Keratinocyte (primary cell): ENCODE data around the gene RGPD5.
"Not testable (repeated sequence)": the region's sequence is repeated elsewhere in the genome, so short reads cannot be mapped to it uniquely, and the experiment has no call there.

ENCODE experiments used
- CTCF ChIP-seq, 3 experiments: IDR thresholded peaks in 1 of 3; conservative IDR thresholded peaks in 1 of 3; optimal IDR thresholded peaks in 1 of 3; 2 replicates in 2 of 3; 3 replicates in 1 of 3; pipeline versions ENCODE3 to v1.5.1; 2011; ENCODE audit warnings: low read length in 3 of 3, mild to moderate bottlenecking in 3 of 3, moderate library complexity in 2 of 3, control low read depth in 1 of 3, inconsistent platforms in 1 of 3; ENCODE audit not compliant: insufficient read depth in 2 of 3; ENCODE audit errors: extremely low read depth in 1 of 3
- EZH2 ChIP-seq: IDR thresholded peaks from one replicate; pipeline ENCODE4 v1.6.1; 2012; ENCODE audit warnings: inconsistent platforms, mild to moderate bottlenecking, low read length, moderate library complexity

GRCh38 chr2:109792659-109793058 is 1.4 kb upstream of the RGPD5 start:
- TF ChIP-seq CTCF (optimal IDR thresholded peaks at IDR 0.05 in 1 of 3, IDR thresholded peaks at IDR 0.05 in 1 of 3, conservative IDR thresholded peaks at IDR 0.05 in 1 of 3; ENCODE audit: extremely low read depth in 1 of 3, insufficient read depth in 2 of 3, low read length in 3 of 3); EZH2: not testable (repeated sequence)
